NCI-H1417 (cell line): Measurements from ENCODE around the gene FGF12.
A peak's percentile ranks its signal among the peaks of the same experiment; 100 is the strongest.
"Not testable (repeated sequence)": the region's sequence is repeated elsewhere in the genome, so short reads cannot be mapped to it uniquely, and the experiment has no call there.

Experiments
- DNase-seq, 3 experiments: peaks; one replicate each; lab custom pipeline; 2025; lab: John Stamatoyannopoulos, UW

The FGF12 gene

DNA sequence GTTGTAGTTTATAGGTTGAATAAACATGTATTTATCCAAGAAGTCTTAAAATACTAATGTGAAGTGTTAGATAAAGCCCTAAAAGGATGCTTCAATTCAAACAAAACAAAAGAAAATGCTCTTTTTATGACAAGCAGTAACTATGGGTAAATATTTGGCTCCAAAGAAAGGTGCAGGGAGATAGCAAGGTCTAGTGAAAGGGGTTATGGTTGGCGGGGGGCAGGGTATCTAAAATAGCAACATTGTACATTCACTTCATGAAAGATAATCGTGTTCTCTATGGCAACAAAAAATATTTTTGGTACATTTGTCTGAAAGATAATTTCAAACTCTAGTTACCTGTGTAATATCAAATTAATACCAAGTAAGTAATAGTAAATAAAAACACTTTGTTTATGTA lies 149.5 kb downstream of the FGF12 start:
- no peak for DNase-seq

DNA sequence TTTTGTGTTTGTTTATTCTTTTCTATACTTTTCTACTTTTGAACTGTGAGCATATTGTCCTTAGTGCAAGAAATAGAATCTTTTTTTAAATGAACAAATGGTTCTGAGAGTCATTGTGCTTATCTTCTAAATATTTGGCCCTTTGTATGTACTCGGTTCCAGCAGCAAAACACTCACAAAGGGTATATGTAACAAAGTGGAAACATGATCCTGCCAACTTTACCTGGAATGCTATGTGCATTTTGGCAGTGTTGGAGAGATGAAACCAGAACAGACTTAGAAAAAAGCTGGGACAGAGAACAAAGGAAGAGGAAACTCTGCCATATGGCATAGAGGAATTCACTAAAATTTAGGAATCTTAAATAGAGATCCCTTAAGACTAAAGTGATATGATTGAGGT lies 150.1 kb downstream of the FGF12 start:
- no peak for DNase-seq

DNA sequence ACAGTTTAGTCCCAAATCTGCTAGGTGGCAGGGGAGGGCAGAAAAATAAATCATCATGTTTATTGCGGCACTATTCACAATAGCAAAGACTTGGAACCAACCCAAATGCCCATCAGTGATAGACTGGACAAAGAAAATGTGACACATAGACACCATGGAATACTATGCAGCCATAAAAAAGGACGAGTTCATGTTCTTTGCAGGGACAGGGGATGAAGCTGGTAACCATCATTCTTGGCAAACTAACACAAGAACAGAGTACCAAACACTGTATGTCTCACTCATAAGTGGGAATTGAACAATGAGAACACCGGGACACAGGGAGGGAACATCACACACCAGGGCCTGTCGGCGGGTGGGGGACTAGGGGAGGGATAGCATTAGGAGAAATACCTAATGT lies 150.6 kb downstream of the FGF12 start:
- DNase-seq: not testable (repeated sequence)

GRCh38 chr3:192575879-192576506 lies 151.3 kb downstream of the FGF12 start:
- DNase-seq: no peak

DNA sequence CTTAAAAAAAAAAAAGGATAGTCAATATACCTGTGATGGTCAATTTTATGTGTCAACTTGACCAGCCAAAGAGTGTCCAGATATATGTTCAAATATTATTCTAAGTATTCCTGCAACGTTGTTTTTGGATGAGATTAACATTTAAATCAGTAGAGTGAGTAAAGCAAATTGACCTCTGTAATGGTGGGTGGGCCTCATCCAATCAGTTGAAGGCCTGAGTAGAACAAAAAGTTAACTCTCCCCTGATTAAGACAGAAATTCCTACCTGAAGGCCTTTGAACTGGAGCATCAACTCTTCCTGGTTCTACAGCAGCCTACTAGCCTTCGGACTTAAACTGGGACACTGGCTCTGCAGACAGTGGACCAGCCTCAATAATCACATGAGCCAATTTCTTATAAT lies 154.1 kb downstream of the FGF12 start:
- DNase-seq: no peak

DNA sequence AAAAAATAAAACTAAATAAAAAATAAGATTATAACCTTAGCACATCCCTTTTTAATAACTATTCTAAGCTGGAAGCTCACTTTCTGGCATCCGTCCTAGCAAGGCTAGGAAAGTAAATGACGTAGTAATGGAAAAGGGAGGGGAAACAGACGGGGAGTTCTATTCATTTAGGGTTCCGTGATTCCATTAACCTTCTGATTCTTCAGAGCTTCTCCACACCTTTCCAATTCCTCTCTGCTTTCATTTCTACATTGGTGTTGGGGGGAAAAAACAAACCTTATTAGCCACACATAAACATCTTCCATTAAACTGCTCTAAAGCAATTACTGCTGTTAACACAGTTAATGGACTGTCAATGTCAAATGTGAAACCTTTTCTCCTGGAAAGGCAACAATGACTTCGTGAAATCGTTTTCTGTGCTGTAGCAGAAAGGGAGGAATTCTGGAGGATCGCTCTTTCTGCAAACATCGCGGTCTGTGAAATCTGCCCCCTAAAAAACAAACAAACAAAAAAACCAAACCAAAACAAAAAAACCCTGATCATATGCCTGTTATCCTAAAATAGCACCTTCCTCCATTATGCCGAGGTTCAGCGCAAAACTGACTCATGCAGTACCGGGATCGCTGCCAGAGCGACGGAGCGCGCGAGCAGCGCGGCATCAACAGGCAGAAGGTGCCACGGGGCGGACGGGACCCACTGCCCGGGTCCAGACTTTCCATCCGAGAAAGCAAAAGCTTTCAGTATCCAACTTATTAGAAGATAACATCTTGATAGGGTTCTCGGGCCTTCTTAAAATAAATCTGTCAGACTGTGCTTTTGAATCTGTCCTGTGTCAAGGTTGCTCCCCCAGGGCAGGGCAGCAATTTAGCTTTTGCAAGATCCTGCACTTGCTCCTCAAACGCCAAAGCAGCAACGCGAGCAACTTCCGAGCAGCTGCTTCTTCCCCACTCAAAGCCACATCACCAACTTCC lies 156.2 kb downstream of the FGF12 start:
- peak in 1 of 3 experiments; percentile 52 for DNase-seq

GRCh38 chr3:192570315-192570714 lies 157.0 kb downstream of the FGF12 start:
- DNase-seq: no peak

- peak; percentile 60 to 86 (median 66) for DNase-seq
These were observed 160.5 kb downstream of the FGF12 start for GRCh38 chr3:192566706-192567290.

DNA sequence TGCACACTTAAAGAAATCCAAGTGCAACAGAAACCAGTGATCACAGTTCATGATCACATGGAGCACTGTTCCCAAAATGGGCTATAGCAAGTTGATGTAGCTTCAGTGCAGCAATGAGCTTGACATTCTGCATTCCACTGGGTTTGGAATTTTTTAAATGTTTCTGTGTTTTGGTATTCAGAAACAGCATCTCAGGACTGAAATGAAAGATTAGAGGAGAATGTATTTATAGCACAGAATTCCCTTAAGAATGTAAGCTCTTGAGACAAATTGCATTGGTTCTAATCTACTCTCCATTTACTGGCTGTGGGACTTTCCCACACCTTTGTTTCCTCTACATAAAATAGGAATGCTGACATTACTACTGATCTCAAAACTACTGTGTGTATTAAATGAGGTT lies 162.7 kb downstream of the FGF12 start:
- no peak for DNase-seq

- DNase-seq: no peak
These were observed 163.9 kb downstream of the FGF12 start for GRCh38 chr3:192563417-192563816.

GRCh38 chr3:192553707-192554106 lies 173.6 kb downstream of the FGF12 start:
- DNase-seq: no peak

DNA sequence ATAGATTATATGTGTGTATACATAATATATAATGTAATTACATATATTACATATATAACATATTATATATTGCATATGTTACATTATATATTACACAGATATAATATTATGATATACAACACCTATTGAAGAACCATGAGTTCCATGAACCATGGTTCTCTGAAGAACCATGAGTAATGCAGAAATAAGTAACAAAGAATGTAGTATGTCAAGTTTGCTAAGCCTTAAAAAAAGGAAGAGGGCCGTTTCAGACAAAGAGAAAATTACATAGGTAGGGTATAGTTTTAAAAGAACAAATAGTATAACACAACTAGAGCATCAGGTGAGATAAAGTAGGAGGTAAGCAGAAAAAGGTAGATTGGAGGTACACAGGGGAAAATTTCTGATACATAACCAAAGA lies 177.0 kb downstream of the FGF12 start:
- no peak for DNase-seq

- no peak for DNase-seq
These were observed 182.0 kb downstream of the FGF12 start for GRCh38 chr3:192545333-192545732.

DNA sequence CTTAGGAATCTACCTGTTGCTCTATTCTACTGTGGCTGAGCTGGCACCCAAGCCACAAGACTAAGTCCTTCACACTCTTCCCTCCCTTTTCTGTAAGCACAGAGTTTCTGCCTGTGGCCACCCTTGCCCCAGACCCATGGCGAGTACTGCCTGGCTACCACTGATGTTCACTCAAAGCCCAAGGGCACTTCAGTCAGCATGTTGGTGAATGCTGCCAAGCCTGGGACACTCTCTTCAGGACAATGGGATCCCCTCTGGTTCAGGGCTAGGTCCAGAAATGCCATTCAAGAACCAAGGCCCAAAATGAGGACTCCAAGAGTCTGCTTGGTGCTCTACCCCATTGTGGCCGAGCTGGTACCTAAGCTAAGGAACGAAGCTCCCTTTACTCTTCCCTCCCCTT lies 184.2 kb downstream of the FGF12 start:
- no peak for DNase-seq

GRCh38 chr3:192516820-192517219 lies 210.5 kb downstream of the FGF12 start:
- DNase-seq: no peak

DNA sequence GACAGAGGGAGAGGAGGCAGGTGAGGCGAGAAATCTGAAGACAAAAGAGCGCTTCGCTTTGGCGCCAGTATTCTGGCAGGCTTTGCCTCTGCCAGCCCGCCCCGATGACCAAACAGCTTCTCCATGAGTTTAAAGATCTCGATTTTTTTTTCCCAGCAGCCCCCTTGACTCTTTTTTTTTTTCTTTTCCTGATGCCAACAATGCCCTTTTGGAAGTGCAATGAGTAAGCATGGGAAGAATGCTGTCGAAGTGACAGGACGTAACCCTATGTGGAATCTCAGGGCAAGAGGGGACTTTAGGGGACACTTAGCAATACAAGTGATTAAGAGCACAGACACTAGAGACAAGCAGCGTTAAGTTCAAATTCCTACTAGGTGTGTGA lies 211.7 kb downstream of the FGF12 start:
- peak in 1 of 3 experiments; percentile 72 for DNase-seq

DNA sequence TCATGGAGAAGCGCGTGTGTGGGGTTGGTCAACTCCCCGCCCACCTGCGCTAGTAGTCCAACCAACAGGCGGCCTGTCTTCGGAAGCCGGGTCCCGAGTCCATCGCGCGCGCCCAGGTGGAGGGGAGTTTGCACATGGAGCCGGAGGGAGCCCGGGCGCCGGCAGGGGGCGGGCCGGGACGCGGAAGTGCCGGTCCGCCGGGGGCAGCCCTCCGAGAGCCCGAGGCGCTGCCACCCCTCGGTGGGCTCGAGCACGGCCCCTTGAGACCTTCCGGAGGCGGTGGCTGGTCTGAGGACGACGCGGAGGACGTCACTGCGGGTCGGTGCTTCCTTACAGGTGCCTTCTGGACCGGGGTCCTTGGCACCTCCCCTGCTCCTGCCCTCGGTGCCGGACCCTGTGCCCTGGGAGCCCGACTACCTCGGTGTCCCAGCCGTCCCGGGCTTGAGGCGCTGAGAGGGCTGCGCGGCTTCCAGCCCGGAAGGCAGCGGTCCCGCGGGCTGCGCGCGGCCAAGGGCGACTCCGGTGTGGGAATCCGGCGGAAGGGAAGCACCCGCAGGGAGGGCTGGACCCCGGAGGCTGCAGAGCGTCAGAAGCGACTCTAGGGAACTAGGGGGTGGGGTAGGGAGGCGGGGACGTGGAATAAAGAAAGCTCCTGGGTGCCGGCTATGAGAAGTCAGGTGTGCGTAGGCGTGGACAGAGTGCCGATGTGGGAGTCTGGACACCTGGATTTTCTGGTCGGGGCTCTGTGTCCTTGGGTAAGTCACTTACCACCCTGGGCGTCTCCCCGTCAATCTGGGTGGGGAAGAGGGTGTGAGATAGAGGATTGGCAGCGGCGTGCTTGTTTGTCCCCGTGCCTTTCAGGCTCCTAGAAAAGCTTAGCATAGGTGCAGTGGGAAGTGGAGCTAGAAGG lies 212.3 kb downstream of the FGF12 start:
- DNase-seq: peak; percentile 76 to 99 (median 95)

- peak; percentile 44 to 93 (median 92) for DNase-seq
These were observed 213.1 kb downstream of the FGF12 start for GRCh38 chr3:192514081-192514753.

- no peak for DNase-seq
These were observed 221.6 kb downstream of the FGF12 start for GRCh38 chr3:192505731-192506130.

DNA sequence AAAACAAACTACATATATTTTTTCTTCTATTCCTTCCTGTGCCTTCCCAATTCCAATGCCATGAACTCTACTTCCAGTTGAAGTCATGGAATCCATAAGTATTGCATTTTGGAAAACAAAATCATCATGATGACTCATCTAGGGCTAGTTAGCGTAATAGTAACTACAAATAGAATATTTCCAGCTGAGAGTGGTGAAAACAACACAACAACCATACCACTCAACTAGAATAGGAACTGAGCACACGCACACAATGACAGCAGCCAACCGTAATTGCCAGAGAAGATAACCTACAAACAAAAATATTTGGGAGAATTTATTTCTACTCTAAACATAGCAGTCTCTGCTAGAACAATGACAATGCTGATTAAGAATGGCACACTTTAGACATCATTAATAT lies 225.9 kb downstream of the FGF12 start:
- no peak for DNase-seq

GRCh38 chr3:192496905-192497587 lies 230.3 kb downstream of the FGF12 start:
- no peak for DNase-seq
